ENCODE results near the gene CDKAL1. TPM values are rescaled to one million over a fixed set of nuclear protein-coding genes. Genes with fewer than 3 reads are reported as not detected.
A peak's percentile ranks its signal among the peaks of the same experiment; 100 is the strongest.

The CDKAL1 gene
- total and polyA plus RNA-seq, 3 experiments from 2014 or later: 26.7 to 30.2 (median 29.6) TPM

DNA sequence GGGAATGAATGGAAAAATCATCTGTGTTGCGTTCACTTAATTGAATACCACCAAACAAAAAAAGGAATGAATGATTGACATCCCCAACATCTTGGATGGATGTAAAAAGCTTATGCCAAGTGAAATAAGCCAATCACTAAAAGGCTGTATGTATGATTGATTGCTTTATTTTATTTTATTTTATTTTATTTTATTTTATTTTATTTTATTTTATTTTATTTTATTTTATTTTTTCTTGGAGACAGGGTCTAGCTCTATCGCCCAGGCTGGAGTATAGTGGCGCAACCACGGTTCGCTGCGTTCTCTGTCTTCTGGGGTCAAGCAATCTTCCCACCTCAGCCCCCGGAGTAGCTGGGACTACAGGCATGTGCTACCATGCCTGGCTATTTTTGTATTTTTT is 263.3 kb downstream of the CDKAL1 start:
- no peak overlapping the region for H3K27ac Mint-ChIP-seq
- H3K9me3 Mint-ChIP-seq: peaks cover 0 to 4% (median 0%) of the 10 kb centered on the region in 5 donors
- no peak overlapping the region for H3K4me3 Mint-ChIP-seq
- CTCF ChIA-PET: no interaction called here
- no peaks in the 10 kb centered on the region for H3K4me1 Mint-ChIP-seq
- POLR2A ChIA-PET: no interaction called here
- no peaks in the 10 kb centered on the region for H3K36me3 ChIP-seq (ENCODE audit: insufficient read depth, low read length)
- H3K27ac ChIP-seq (ENCODE audit: low read depth, low read length): no peak overlapping the region
- no peak overlapping the region for H3K4me3 ChIP-seq (ENCODE audit: low read length)
- no peaks in the 10 kb centered on the region for H3K4me1 ChIP-seq (ENCODE audit: insufficient read depth, low read length)
- H3K9me3 ChIP-seq (ENCODE audit: low read length): no peaks in the 10 kb centered on the region
- no peaks in the 10 kb centered on the region for H3K27me3 ChIP-seq (ENCODE audit: insufficient read depth, low read length, poor library complexity, severe bottlenecking)
- H3K27me3 Mint-ChIP-seq: no peaks in the 10 kb centered on the region
- H3K36me3 Mint-ChIP-seq: peaks cover 6 to 28% (median 26%) of the 10 kb centered on the region in 3 donors
- no peak for DNase-seq

DNA sequence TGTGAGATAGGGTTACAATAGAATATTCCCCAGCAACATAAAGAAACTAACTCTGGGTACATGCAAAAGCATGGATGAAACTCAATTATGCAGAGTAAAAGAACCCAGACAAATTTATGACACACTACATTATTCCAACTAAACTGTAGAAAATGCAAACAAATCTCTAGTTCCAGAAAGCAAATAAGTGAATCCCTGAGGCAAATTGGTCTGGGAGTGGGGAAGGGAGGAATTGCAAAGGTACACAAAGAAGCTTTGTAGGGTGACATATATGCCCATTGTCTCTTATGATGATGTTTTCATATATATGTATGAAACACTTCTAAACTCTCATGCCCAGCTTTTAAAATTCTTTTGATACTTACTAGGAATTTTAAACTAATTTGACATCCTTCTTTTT is 266.0 kb downstream of the CDKAL1 start:
- peaks cover 0 to 9% (median 2%) of the 10 kb centered on the region in 5 donors for H3K9me3 Mint-ChIP-seq
- Histone ChIP-seq H3K27ac (ENCODE audit: low read depth, low read length) (no peak overlapping the region), H3K4me1 (ENCODE audit: insufficient read depth, low read length) (no peaks in the 10 kb centered on the region), H3K9me3 (ENCODE audit: low read length) (no peaks in the 10 kb centered on the region), H3K27me3 (ENCODE audit: insufficient read depth, low read length, poor library complexity, severe bottlenecking) (no peaks in the 10 kb centered on the region), H3K4me3 (ENCODE audit: low read length) (no peak overlapping the region), H3K36me3 (ENCODE audit: insufficient read depth, low read length) (no peaks in the 10 kb centered on the region)
- H3K27me3 Mint-ChIP-seq: no peaks in the 10 kb centered on the region
- H3K4me3 Mint-ChIP-seq: no peak overlapping the region
- ChIA-PET POLR2A (no interaction called here), CTCF (no interaction called here)
- DNase-seq: no peak
- no peaks in the 10 kb centered on the region for H3K4me1 Mint-ChIP-seq
- peaks cover 11 to 42% (median 30%) of the 10 kb centered on the region in 3 donors for H3K36me3 Mint-ChIP-seq
- no peak overlapping the region for H3K27ac Mint-ChIP-seq

GRCh38 chr6:20800653-20801052 is 266.4 kb downstream of the CDKAL1 start:
- no peaks in the 10 kb centered on the region for H3K4me1 Mint-ChIP-seq
- no peaks in the 10 kb centered on the region for H3K27me3 ChIP-seq (ENCODE audit: insufficient read depth, low read length, poor library complexity, severe bottlenecking)
- DNase-seq: no peak
- peaks cover 13 to 46% (median 31%) of the 10 kb centered on the region in 3 donors for H3K36me3 Mint-ChIP-seq
- H3K27ac ChIP-seq (ENCODE audit: low read depth, low read length): no peak overlapping the region
- H3K36me3 ChIP-seq (ENCODE audit: insufficient read depth, low read length): no peaks in the 10 kb centered on the region
- POLR2A ChIA-PET: no interaction called here
- no peaks in the 10 kb centered on the region for H3K4me1 ChIP-seq (ENCODE audit: insufficient read depth, low read length)
- H3K27ac Mint-ChIP-seq: no peak overlapping the region
- no peak overlapping the region for H3K4me3 Mint-ChIP-seq
- no peaks in the 10 kb centered on the region for H3K27me3 Mint-ChIP-seq
- H3K9me3 Mint-ChIP-seq: peaks cover 0 to 13% (median 2%) of the 10 kb centered on the region in 5 donors
- CTCF ChIA-PET: interaction anchor here (0.9 kb wide), 1 partner anchor 16 kb away, joined by 3 read pairs; no protein-coding TSS in a partner anchor
- no peak overlapping the region for H3K4me3 ChIP-seq (ENCODE audit: low read length)
- H3K9me3 ChIP-seq (ENCODE audit: low read length): no peaks in the 10 kb centered on the region

- POLR2A ChIA-PET: no interaction called here
- Histone ChIP-seq H3K9me3 (ENCODE audit: low read length) (no peaks in the 10 kb centered on the region), H3K36me3 (ENCODE audit: insufficient read depth, low read length) (no peaks in the 10 kb centered on the region), H3K4me3 (ENCODE audit: low read length) (no peak overlapping the region), H3K27me3 (ENCODE audit: insufficient read depth, low read length, poor library complexity, severe bottlenecking) (no peaks in the 10 kb centered on the region), H3K4me1 (ENCODE audit: insufficient read depth, low read length) (no peaks in the 10 kb centered on the region), H3K27ac (ENCODE audit: low read depth, low read length) (no peak overlapping the region)
- no peak for DNase-seq
- Mint-ChIP-seq H3K27me3 (no peaks in the 10 kb centered on the region), H3K27ac (no peak overlapping the region), H3K4me1 (no peaks in the 10 kb centered on the region), H3K9me3 (peaks cover 2 to 23% (median 12%) of the 10 kb centered on the region in 5 donors), H3K36me3 (peaks cover 18 to 51% (median 36%) of the 10 kb centered on the region in 3 donors), H3K4me3 (no peak overlapping the region)
- CTCF ChIA-PET: interaction anchor here (0.9 kb wide), 1 partner anchor 15 kb away, joined by 3 read pairs; no protein-coding TSS in a partner anchor
These were observed 267.3 kb downstream of the CDKAL1 start for GRCh38 chr6:20801595-20801994.

DNA sequence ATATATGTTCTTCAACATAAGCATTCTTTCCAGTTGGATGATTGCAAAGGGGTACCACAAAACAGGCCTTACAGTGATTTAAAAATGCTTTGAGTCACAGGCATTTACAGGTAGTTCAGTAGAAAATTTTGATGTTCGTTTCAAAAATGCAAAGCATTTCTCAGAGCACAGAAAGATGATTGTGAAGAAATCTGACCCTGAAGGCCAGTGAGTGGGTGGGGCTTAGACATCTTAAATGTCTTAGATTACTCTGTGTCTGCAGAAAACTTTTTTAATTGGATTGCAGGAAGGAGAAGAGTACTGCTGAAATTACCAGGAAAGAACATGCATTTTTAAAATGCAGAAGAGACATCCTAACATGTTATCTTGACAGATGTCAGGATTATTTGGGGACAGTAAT is 268.3 kb downstream of the CDKAL1 start:
- Mint-ChIP-seq H3K4me1 (no peaks in the 10 kb centered on the region), H3K9me3 (peaks cover 5 to 23% (median 14%) of the 10 kb centered on the region in 5 donors), H3K27ac (no peak overlapping the region), H3K4me3 (no peak overlapping the region), H3K27me3 (no peaks in the 10 kb centered on the region), H3K36me3 (peaks cover 18 to 46% (median 30%) of the 10 kb centered on the region in 3 donors)
- Histone ChIP-seq H3K4me1 (ENCODE audit: insufficient read depth, low read length) (no peaks in the 10 kb centered on the region), H3K9me3 (ENCODE audit: low read length) (no peaks in the 10 kb centered on the region), H3K4me3 (ENCODE audit: low read length) (no peak overlapping the region), H3K27me3 (ENCODE audit: insufficient read depth, low read length, poor library complexity, severe bottlenecking) (no peaks in the 10 kb centered on the region), H3K36me3 (ENCODE audit: insufficient read depth, low read length) (no peaks in the 10 kb centered on the region), H3K27ac (ENCODE audit: low read depth, low read length) (no peak overlapping the region)
- DNase-seq: no peak
- POLR2A ChIA-PET: no interaction called here
- CTCF ChIA-PET: no interaction called here

DNA sequence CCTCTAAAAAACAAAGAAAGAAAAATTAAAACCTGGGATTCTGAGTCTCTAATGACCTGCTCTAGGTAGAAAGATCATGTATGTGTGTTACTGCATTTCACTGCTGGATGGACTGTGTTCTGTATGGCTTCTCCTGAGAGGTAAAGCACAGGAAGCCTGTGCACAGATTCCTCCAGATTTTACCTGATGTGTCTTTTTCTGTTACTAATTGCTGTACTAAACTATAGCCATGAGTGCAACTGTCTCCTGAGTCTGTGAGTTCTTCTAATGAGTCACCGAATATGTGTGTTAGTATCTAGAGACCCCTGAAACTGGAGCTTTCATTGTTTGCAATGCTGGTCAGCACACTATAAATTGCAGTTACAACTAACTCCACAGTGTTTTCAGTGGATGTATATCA is 270.8 kb downstream of the CDKAL1 start:
- H3K9me3 ChIP-seq (ENCODE audit: low read length): no peaks in the 10 kb centered on the region
- Mint-ChIP-seq H3K4me1 (peaks cover 0 to 5% (median 0%) of the 10 kb centered on the region in 3 donors), H3K4me3 (no peak overlapping the region), H3K36me3 (peaks cover 22 to 46% (median 23%) of the 10 kb centered on the region in 3 donors), H3K27ac (no peak overlapping the region), H3K27me3 (no peaks in the 10 kb centered on the region), H3K9me3 (peaks cover 5 to 23% (median 14%) of the 10 kb centered on the region in 5 donors)
- ChIA-PET CTCF (no interaction called here), POLR2A (no interaction called here)
- H3K27ac ChIP-seq (ENCODE audit: low read depth, low read length): no peak overlapping the region
- no peak overlapping the region for H3K4me3 ChIP-seq (ENCODE audit: low read length)
- no peaks in the 10 kb centered on the region for H3K36me3 ChIP-seq (ENCODE audit: insufficient read depth, low read length)
- no peaks in the 10 kb centered on the region for H3K4me1 ChIP-seq (ENCODE audit: insufficient read depth, low read length)
- H3K27me3 ChIP-seq (ENCODE audit: insufficient read depth, low read length, poor library complexity, severe bottlenecking): no peaks in the 10 kb centered on the region
- no peak for DNase-seq

GRCh38 chr6:20806669-20807068 is 272.4 kb downstream of the CDKAL1 start:
- Histone ChIP-seq H3K27ac (ENCODE audit: low read depth, low read length) (no peak overlapping the region), H3K4me3 (ENCODE audit: low read length) (no peak overlapping the region), H3K4me1 (ENCODE audit: insufficient read depth, low read length) (no peaks in the 10 kb centered on the region), H3K36me3 (ENCODE audit: insufficient read depth, low read length) (no peaks in the 10 kb centered on the region), H3K9me3 (ENCODE audit: low read length) (no peaks in the 10 kb centered on the region), H3K27me3 (ENCODE audit: insufficient read depth, low read length, poor library complexity, severe bottlenecking) (no peaks in the 10 kb centered on the region)
- ChIA-PET CTCF (no interaction called here), POLR2A (no interaction called here)
- Mint-ChIP-seq H3K27me3 (no peaks in the 10 kb centered on the region), H3K4me1 (peaks cover 0 to 6% (median 0%) of the 10 kb centered on the region in 3 donors), H3K4me3 (no peak overlapping the region), H3K36me3 (peaks cover 21 to 36% (median 26%) of the 10 kb centered on the region in 3 donors), H3K27ac (no peak overlapping the region), H3K9me3 (peaks cover 5 to 23% (median 14%) of the 10 kb centered on the region in 5 donors)
- no peak for DNase-seq

DNA sequence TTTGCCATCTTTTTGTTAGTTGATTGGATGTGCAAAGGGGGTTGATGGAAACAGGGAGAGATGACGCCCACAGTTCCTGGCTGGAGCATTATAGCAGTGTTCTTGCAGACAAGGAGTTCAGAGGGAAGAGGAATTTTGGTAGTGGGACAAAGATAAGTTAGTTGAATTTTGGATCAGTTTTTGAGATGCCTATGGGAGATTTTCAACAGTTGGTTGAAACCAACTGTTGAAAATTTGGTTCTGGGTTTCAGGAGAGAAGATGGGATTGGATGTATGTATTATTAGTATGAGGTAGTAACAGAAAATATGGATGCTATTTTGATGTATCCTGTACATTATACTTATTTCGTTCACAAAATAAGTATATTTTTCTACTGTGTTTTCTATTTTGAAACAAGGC is 274.2 kb downstream of the CDKAL1 start:
- peak overlapping the region in 2 of 8 donors; percentile 4 to 45 for H3K27ac Mint-ChIP-seq
- Histone ChIP-seq H3K4me1 (ENCODE audit: insufficient read depth, low read length) (no peaks in the 10 kb centered on the region), H3K36me3 (ENCODE audit: insufficient read depth, low read length) (no peaks in the 10 kb centered on the region), H3K4me3 (ENCODE audit: low read length) (no peak overlapping the region), H3K27ac (ENCODE audit: low read depth, low read length) (no peak overlapping the region), H3K9me3 (ENCODE audit: low read length) (no peaks in the 10 kb centered on the region), H3K27me3 (ENCODE audit: insufficient read depth, low read length, poor library complexity, severe bottlenecking) (no peaks in the 10 kb centered on the region)
- ChIA-PET POLR2A (no interaction called here), CTCF (no interaction called here)
- H3K36me3 Mint-ChIP-seq: peaks cover 21 to 37% (median 26%) of the 10 kb centered on the region in 3 donors
- peaks cover 0 to 6% (median 0%) of the 10 kb centered on the region in 3 donors for H3K4me1 Mint-ChIP-seq
- H3K4me3 Mint-ChIP-seq: no peak overlapping the region
- no peaks in the 10 kb centered on the region for H3K27me3 Mint-ChIP-seq
- H3K9me3 Mint-ChIP-seq: peaks cover 3 to 23% (median 16%) of the 10 kb centered on the region in 5 donors
- no peak for DNase-seq

Data from CD8-positive, alpha-beta memory T cell (primary cell).